DOHH2 (cell line): ENCODE results near the gene GAS2L1.

Experiments
- H3F3A ChIP-seq: fragments of 200-600 bp; sonication (generic), shearing (Covaris generic); 2 replicates; pipeline ENCODE4 v1.6.0; 2016; ENCODE audit warnings: antibody characterized with exemption, mild to moderate bottlenecking; ENCODE audit not compliant: control insufficient read depth, insufficient read depth
- H3K27ac ChIP-seq: fragments of 200-600 bp; sonication (generic); 2 replicates; pipeline ENCODE4 v1.5.1; 2014; ENCODE audit warnings: low read depth, mild to moderate bottlenecking, low read length, moderate library complexity
- H3K27me3 ChIP-seq: fragments of 200-600 bp; sonication (generic); 2 replicates; pipeline ENCODE4 v1.6.1; 2014; ENCODE audit warnings: mild to moderate bottlenecking, low read length, mixed read lengths; ENCODE audit not compliant: control insufficient read depth
- H3K36me3 ChIP-seq: fragments of 200-600 bp; sonication (generic); 2 replicates; pipeline ENCODE4 v1.6.1; 2014; ENCODE audit warnings: mild to moderate bottlenecking, low read length, moderate library complexity, mixed read lengths; ENCODE audit not compliant: control insufficient read depth
- H3K4me1 ChIP-seq: fragments of 200-600 bp; sonication (generic); 2 replicates; pipeline ENCODE4 v1.6.1; 2014; ENCODE audit warnings: mild to moderate bottlenecking, low read length, mixed read lengths; ENCODE audit not compliant: control insufficient read depth
- H3K4me2 ChIP-seq: fragments of 200-600 bp; sonication (generic); 2 replicates; pipeline ENCODE4 v1.6.0; 2014; ENCODE audit warnings: mild to moderate bottlenecking, low read length, moderate library complexity
- H3K4me3 ChIP-seq: fragments of 200-600 bp; sonication (generic); 2 replicates; pipeline ENCODE4 v1.5.1; 2014; ENCODE audit warnings: mild to moderate bottlenecking, low read length, mixed read lengths
- H3K79me2 ChIP-seq: fragments of 200-600 bp; sonication (generic); 2 replicates; pipeline ENCODE4 v1.6.1; 2014; ENCODE audit warnings: mild to moderate bottlenecking, low read length, mixed read lengths; ENCODE audit not compliant: control insufficient read depth
- H3K9me2 ChIP-seq: fragments of 200-600 bp; sonication (generic); replicated peaks from 2 replicates; pipeline ENCODE4 v1.6.1; 2014; ENCODE audit warnings: mild to moderate bottlenecking, low read length, mixed read lengths; ENCODE audit not compliant: control insufficient read depth
- H3K9me3 ChIP-seq: fragments of 200-600 bp; sonication (generic); 2 replicates; pipeline ENCODE4 v1.6.1; 2014; ENCODE audit warnings: antibody characterized with exemption, low read length, mixed read lengths; ENCODE audit not compliant: control insufficient read depth, insufficient read depth
- H4K20me1 ChIP-seq: fragments of 200-600 bp; sonication (generic); 2 replicates; pipeline ENCODE4 v1.6.0; 2014; ENCODE audit warnings: low read depth, mild to moderate bottlenecking, antibody characterized with exemption, low read length, moderate library complexity; ENCODE audit not compliant: control insufficient read depth, insufficient read depth
- CTCF ChIP-seq: fragments of 200-600 bp; sonication (generic); IDR thresholded peaks from one replicate; pipeline ENCODE4 v1.5.1; 2014; ENCODE audit warnings: antibody characterized with exemption, mild to moderate bottlenecking, low read depth, low read length; ENCODE audit not compliant: poor library complexity, severe bottlenecking
- EZH2phosphoT487 ChIP-seq: fragments of 200-600 bp; sonication (generic); IDR thresholded peaks from 2 replicates; pipeline ENCODE4 v1.6.1; 2017; ENCODE audit warnings: borderline replicate concordance, mild to moderate bottlenecking, antibody characterized with exemption, low read length, moderate library complexity, mixed read lengths

The GAS2L1 gene

GRCh38 chr22:29331658-29332300 is 25.3 kb downstream of the GAS2L1 start:
- H3K36me3 ChIP-seq = peaks cover 82% of the 10 kb centered on the region

DNA sequence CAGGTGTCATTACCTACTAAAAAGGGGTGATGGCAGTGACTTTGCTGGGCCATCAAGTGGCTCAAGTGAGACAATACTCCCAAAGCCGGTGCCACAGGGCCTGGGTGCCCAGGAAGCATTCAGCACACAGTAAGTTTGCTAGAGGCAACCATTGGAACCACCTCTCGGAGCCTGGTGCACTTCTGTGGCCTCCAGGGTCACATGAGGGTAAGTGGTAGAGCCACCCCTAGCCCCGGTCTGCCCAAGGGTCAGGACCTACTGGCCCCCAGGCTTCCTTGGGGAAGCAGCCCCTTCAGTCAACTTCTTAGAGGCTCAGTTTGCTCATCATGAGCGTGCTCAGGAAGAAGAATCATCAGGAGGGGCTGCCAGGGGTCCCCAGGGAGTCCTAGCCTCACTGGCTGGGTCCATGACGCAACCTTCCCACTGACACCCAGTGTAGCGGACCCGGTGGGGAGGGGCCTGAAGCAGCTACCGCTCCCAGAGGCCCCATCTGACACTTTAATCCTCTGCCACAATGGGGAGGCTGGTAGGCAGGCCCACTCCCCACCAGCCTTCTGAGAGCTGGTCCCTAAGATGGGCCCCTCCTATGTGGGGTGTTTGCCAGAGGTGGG is 26.5 kb downstream of the GAS2L1 start:
- Histone ChIP-seq H3K27ac (no peak overlapping the region), H3K4me2 (no peak overlapping the region), H3K4me1 (no peaks in the 10 kb centered on the region)

More at GRCh38 chr22:29331658-29332300, 25.3 kb downstream of the GAS2L1 start:
- H3K9me3 ChIP-seq = no peaks in the 10 kb centered on the region
- H3K9me2 ChIP-seq = no peaks in the 10 kb centered on the region
- H3K4me3 ChIP-seq = no peak overlapping the region
- no peaks in the 10 kb centered on the region for H3K79me2 ChIP-seq
- H3K4me1 ChIP-seq = no peaks in the 10 kb centered on the region
- no peaks in the 10 kb centered on the region for H4K20me1 ChIP-seq
- H3K27ac ChIP-seq = no peak overlapping the region
- no peak overlapping the region for H3K4me2 ChIP-seq
- H3K27me3 ChIP-seq = no peaks in the 10 kb centered on the region
- H3F3A ChIP-seq = no peaks in the 10 kb centered on the region
- TF ChIP-seq CTCF (no peak), EZH2phosphoT487 (no peak)

GRCh38 chr22:29334148-29334547 is 27.7 kb downstream of the GAS2L1 start:
- Histone ChIP-seq H3F3A (no peaks in the 10 kb centered on the region), H4K20me1 (no peaks in the 10 kb centered on the region), H3K27me3 (no peaks in the 10 kb centered on the region), H3K9me2 (no peaks in the 10 kb centered on the region), H3K4me2 (no peak overlapping the region), H3K4me3 (no peak overlapping the region), H3K79me2 (no peaks in the 10 kb centered on the region), H3K4me1 (no peaks in the 10 kb centered on the region), H3K9me3 (no peaks in the 10 kb centered on the region), H3K27ac (no peak overlapping the region), H3K36me3 (peaks cover 87% of the 10 kb centered on the region)
- TF ChIP-seq CTCF = no peak
- TF ChIP-seq EZH2phosphoT487 = no peak

More for the DNA sequence above, 26.5 kb downstream of the GAS2L1 start:
- Histone ChIP-seq H3K27me3 (no peaks in the 10 kb centered on the region), H3K9me2 (no peaks in the 10 kb centered on the region), H3K79me2 (no peaks in the 10 kb centered on the region), H3K36me3 (peaks cover 86% of the 10 kb centered on the region), H3F3A (no peaks in the 10 kb centered on the region), H4K20me1 (no peaks in the 10 kb centered on the region), H3K9me3 (no peaks in the 10 kb centered on the region), H3K4me3 (no peak overlapping the region)
- TF ChIP-seq EZH2phosphoT487 (no peak), CTCF (no peak)
